ENCODE results near the gene ALKBH4. TPM values are rescaled to one million over a fixed set of nuclear protein-coding genes. Genes with fewer than 3 reads are reported as not detected.

The ALKBH4 gene
- total and polyA plus RNA-seq, 2 of the 4 experiments (the other 2 are of a cell fraction): 6.1 to 7.4 TPM

- TF ChIP-seq MAZ (IDR thresholded peaks at IDR 0.05; ENCODE audit: borderline replicate concordance, low read depth, low read length) (no peak), SMC3 (IDR thresholded peaks at IDR 0.05; ENCODE audit: low read depth, low read length) (no peak), BHLHE40 (IDR thresholded peaks at IDR 0.05; ENCODE audit: low read depth, low read length) (no peak), POLR2A (IDR thresholded peaks at IDR 0.05; ENCODE audit: low read depth, low read length) (no peak), MAFK (IDR thresholded peaks at IDR 0.05; ENCODE audit: low read depth, low read length) (no peak), RFX5 (IDR thresholded peaks at IDR 0.05; ENCODE audit: low read depth, low read length) (no peak)
These were observed 32.9 kb downstream of the ALKBH4 start (continued) for GRCh38 chr7:102431617-102432298.
